Astrocyte of the spinal cord (primary cell): ENCODE results near the gene EXOC7.

Source experiments
- DNase-seq: peaks from one replicate; pipeline ENCODE4 v3.0.0; 2011; ENCODE audit warnings: low read depth, low spot score
- H3K4me3 ChIP-seq: 2 replicates; pipeline ENCODE4 v1.5.1; 2011; ENCODE audit warnings: low read depth, mild to moderate bottlenecking, low read length, moderate library complexity
- CTCF ChIP-seq: IDR thresholded peaks from 2 replicates; pipeline ENCODE4 v1.5.1; 2012; ENCODE audit warnings: low read depth, mild to moderate bottlenecking, low read length, inconsistent platforms
- in situ Hi-C: cut with HindIII; loops from 2 replicates; pipeline ENCODE4 v1.10.0; 2017; ENCODE audit warnings: low sequenced_read_pairs

Gene EXOC7

GRCh38 chr17:76148015-76148326 lies 44.4 kb upstream of the EXOC7 start:
- in situ Hi-C loops, result no loop called here
- no peak for TF ChIP-seq CTCF
- no peak for DNase-seq
- no peak overlapping the region for H3K4me3 ChIP-seq

- in situ Hi-C loops, result no loop called here
- peak; percentile 63 for TF ChIP-seq CTCF
- DNase-seq, result peak; percentile 32
- H3K4me3 ChIP-seq, result no peak overlapping the region
Measured at GRCh38 chr17:76147211-76148014, 43.8 kb upstream of the EXOC7 start.

- no peak overlapping the region for H3K4me3 ChIP-seq
- in situ Hi-C loops, result no loop called here
- no peak for DNase-seq
- TF ChIP-seq CTCF, result no peak
Measured at GRCh38 chr17:76146053-76146851, 42.7 kb upstream of the EXOC7 start.

GRCh38 chr17:76145231-76146052 lies 41.9 kb upstream of the EXOC7 start:
- in situ Hi-C loops, result no loop called here
- no peak for DNase-seq
- H3K4me3 ChIP-seq, result no peak overlapping the region
- TF ChIP-seq CTCF, result no peak

- no peak for DNase-seq
- no peak overlapping the region for H3K4me3 ChIP-seq
- in situ Hi-C loops, result no loop called here
- TF ChIP-seq CTCF, result no peak
Measured at GRCh38 chr17:76142585-76143041, 39.0 kb upstream of the EXOC7 start.

GRCh38 chr17:76142039-76142584 lies 38.5 kb upstream of the EXOC7 start:
- H3K4me3 ChIP-seq, result no peak overlapping the region
- no peak for TF ChIP-seq CTCF
- DNase-seq, result no peak
- in situ Hi-C loops, result no loop called here
